ENCODE results near the gene TOP3B. TPM values are rescaled to one million over a fixed set of nuclear protein-coding genes. Genes with fewer than 3 reads are reported as not detected.
"Not testable (repeated sequence)": the region's sequence is repeated elsewhere in the genome, so short reads cannot be mapped to it uniquely, and the experiment has no call there.

The TOP3B gene
- total and polyA plus RNA-seq, 5 donors from 2014 or later = 13.1 to 56.7 (median 15.3) TPM

GRCh38 chr22:21918466-21919185 lies 64.0 kb downstream of the TOP3B start:
- Mint-ChIP-seq H3K4me1 (no peaks in the 10 kb centered on the region), H3K36me3 (no peaks in the 10 kb centered on the region), H3K9me3 (no peaks in the 10 kb centered on the region), H3K27ac (no peak overlapping the region), H3K27me3 (no peaks in the 10 kb centered on the region), H3K4me3 (no peak overlapping the region)
- DNase-seq (no peak), ATAC-seq (ENCODE audit: low read depth in 2 of 2) (no peak)
- Histone ChIP-seq H3K36me3 (ENCODE audit: control insufficient read depth, insufficient read depth, low read length) (no peaks in the 10 kb centered on the region), H3K9me3 (ENCODE audit: control insufficient read depth in 2 of 2, low read length in 2 of 2) (no peaks in the 10 kb centered on the region), H3K27me3 (ENCODE audit: control insufficient read depth, insufficient read depth, low read length) (no peaks in the 10 kb centered on the region), H3K4me3 (ENCODE audit: low read depth, low read length) (no peak overlapping the region), H3K27ac (ENCODE audit: insufficient read depth, low read length, poor library complexity, severe bottlenecking) (no peak overlapping the region), H3K4me1 (ENCODE audit: control insufficient read depth, insufficient read depth, low read length, poor library complexity, severe bottlenecking) (no peaks in the 10 kb centered on the region)

- no peaks in the 10 kb centered on the region for H3K36me3 ChIP-seq (ENCODE audit: control insufficient read depth, insufficient read depth, low read length)
- H3K9me3 Mint-ChIP-seq = no peaks in the 10 kb centered on the region
- H3K27me3 Mint-ChIP-seq = no peaks in the 10 kb centered on the region
- no peak overlapping the region for H3K4me3 ChIP-seq (ENCODE audit: low read depth, low read length)
- no peak for ATAC-seq (ENCODE audit: low read depth in 2 of 2)
- no peaks in the 10 kb centered on the region for H3K4me1 Mint-ChIP-seq
- H3K4me1 ChIP-seq (ENCODE audit: control insufficient read depth, insufficient read depth, low read length, poor library complexity, severe bottlenecking) = no peaks in the 10 kb centered on the region
- DNase-seq = no peak
- H3K27me3 ChIP-seq (ENCODE audit: control insufficient read depth, insufficient read depth, low read length) = no peaks in the 10 kb centered on the region
- no peaks in the 10 kb centered on the region for H3K36me3 Mint-ChIP-seq
- H3K27ac Mint-ChIP-seq = no peak overlapping the region
- no peak overlapping the region for H3K27ac ChIP-seq (ENCODE audit: insufficient read depth, low read length, poor library complexity, severe bottlenecking)
- H3K9me3 ChIP-seq (ENCODE audit: control insufficient read depth in 2 of 2, low read length in 2 of 2) = no peaks in the 10 kb centered on the region
- no peak overlapping the region for H3K4me3 Mint-ChIP-seq
Measured at GRCh38 chr22:21917959-21918261, 64.7 kb downstream of the TOP3B start.

- Histone ChIP-seq H3K4me1 (ENCODE audit: control insufficient read depth, insufficient read depth, low read length, poor library complexity, severe bottlenecking) (no peaks in the 10 kb centered on the region), H3K4me3 (ENCODE audit: low read depth, low read length) (no peak overlapping the region), H3K9me3 (ENCODE audit: control insufficient read depth in 2 of 2, low read length in 2 of 2) (no peaks in the 10 kb centered on the region), H3K27ac (ENCODE audit: insufficient read depth, low read length, poor library complexity, severe bottlenecking) (no peak overlapping the region), H3K36me3 (ENCODE audit: control insufficient read depth, insufficient read depth, low read length) (no peaks in the 10 kb centered on the region), H3K27me3 (ENCODE audit: control insufficient read depth, insufficient read depth, low read length) (no peaks in the 10 kb centered on the region)
- H3K27me3 Mint-ChIP-seq = no peaks in the 10 kb centered on the region
- no peak overlapping the region for H3K4me3 Mint-ChIP-seq
- no peaks in the 10 kb centered on the region for H3K4me1 Mint-ChIP-seq
- H3K27ac Mint-ChIP-seq = no peak overlapping the region
- H3K36me3 Mint-ChIP-seq = no peaks in the 10 kb centered on the region
- ATAC-seq (ENCODE audit: low read depth in 2 of 2) = no peak
- no peak for DNase-seq
- H3K9me3 Mint-ChIP-seq = no peaks in the 10 kb centered on the region
Measured at GRCh38 chr22:21917181-21917958, 65.2 kb downstream of the TOP3B start.

- no peak overlapping the region for H3K27ac ChIP-seq (ENCODE audit: insufficient read depth, low read length, poor library complexity, severe bottlenecking)
- no peaks in the 10 kb centered on the region for H3K27me3 ChIP-seq (ENCODE audit: control insufficient read depth, insufficient read depth, low read length)
- H3K4me1 Mint-ChIP-seq = no peaks in the 10 kb centered on the region
- H3K9me3 Mint-ChIP-seq = no peaks in the 10 kb centered on the region
- H3K27me3 Mint-ChIP-seq = no peaks in the 10 kb centered on the region
- DNase-seq (no peak), ATAC-seq (ENCODE audit: low read depth in 2 of 2) (no peak)
- H3K9me3 ChIP-seq (ENCODE audit: control insufficient read depth in 2 of 2, low read length in 2 of 2) = no peaks in the 10 kb centered on the region
- no peak overlapping the region for H3K27ac Mint-ChIP-seq
- H3K36me3 ChIP-seq (ENCODE audit: control insufficient read depth, insufficient read depth, low read length) = no peaks in the 10 kb centered on the region
- H3K4me3 Mint-ChIP-seq = no peak overlapping the region
- H3K36me3 Mint-ChIP-seq = no peaks in the 10 kb centered on the region
- no peak overlapping the region for H3K4me3 ChIP-seq (ENCODE audit: low read depth, low read length)
- H3K4me1 ChIP-seq (ENCODE audit: control insufficient read depth, insufficient read depth, low read length, poor library complexity, severe bottlenecking) = no peaks in the 10 kb centered on the region
Measured at GRCh38 chr22:21916309-21916918, 66.2 kb downstream of the TOP3B start.

GRCh38 chr22:21915624-21916308 lies 66.8 kb downstream of the TOP3B start:
- H3K4me3 ChIP-seq (ENCODE audit: low read depth, low read length) = no peak overlapping the region
- no peak overlapping the region for H3K27ac ChIP-seq (ENCODE audit: insufficient read depth, low read length, poor library complexity, severe bottlenecking)
- no peaks in the 10 kb centered on the region for H3K9me3 Mint-ChIP-seq
- H3K9me3 ChIP-seq (ENCODE audit: control insufficient read depth in 2 of 2, low read length in 2 of 2) = no peaks in the 10 kb centered on the region
- H3K4me1 Mint-ChIP-seq = no peaks in the 10 kb centered on the region
- H3K36me3 ChIP-seq (ENCODE audit: control insufficient read depth, insufficient read depth, low read length) = no peaks in the 10 kb centered on the region
- no peak overlapping the region for H3K4me3 Mint-ChIP-seq
- H3K27ac Mint-ChIP-seq = peak overlapping the region in 1 of 3 donors; percentile 27
- no peaks in the 10 kb centered on the region for H3K27me3 Mint-ChIP-seq
- no peaks in the 10 kb centered on the region for H3K4me1 ChIP-seq (ENCODE audit: control insufficient read depth, insufficient read depth, low read length, poor library complexity, severe bottlenecking)
- no peak for DNase-seq
- no peaks in the 10 kb centered on the region for H3K36me3 Mint-ChIP-seq
- H3K27me3 ChIP-seq (ENCODE audit: control insufficient read depth, insufficient read depth, low read length) = no peaks in the 10 kb centered on the region
- no peak for ATAC-seq (ENCODE audit: low read depth in 2 of 2)

- not testable (repeated sequence) for H3K4me1 ChIP-seq (ENCODE audit: control insufficient read depth, insufficient read depth, low read length, poor library complexity, severe bottlenecking); H3K9me3 Mint-ChIP-seq; H3K4me3 ChIP-seq (ENCODE audit: low read depth, low read length); H3K4me3 Mint-ChIP-seq; H3K27ac ChIP-seq (ENCODE audit: insufficient read depth, low read length, poor library complexity, severe bottlenecking); H3K27me3 Mint-ChIP-seq; H3K36me3 Mint-ChIP-seq; DNase-seq; H3K4me1 Mint-ChIP-seq; ATAC-seq (ENCODE audit: low read depth in 2 of 2); H3K36me3 ChIP-seq (ENCODE audit: control insufficient read depth, insufficient read depth, low read length); H3K9me3 ChIP-seq (ENCODE audit: control insufficient read depth in 2 of 2, low read length in 2 of 2); H3K27me3 ChIP-seq (ENCODE audit: control insufficient read depth, insufficient read depth, low read length)
- H3K27ac Mint-ChIP-seq = peak overlapping the region in 1 of 3 donors; percentile 56
Measured at GRCh38 chr22:21914033-21914642, 68.4 kb downstream of the TOP3B start.

- H3K27me3 ChIP-seq (ENCODE audit: control insufficient read depth, insufficient read depth, low read length); H3K4me1 Mint-ChIP-seq; H3K36me3 ChIP-seq (ENCODE audit: control insufficient read depth, insufficient read depth, low read length); H3K27me3 Mint-ChIP-seq; DNase-seq; ATAC-seq (ENCODE audit: low read depth in 2 of 2); H3K4me1 ChIP-seq (ENCODE audit: control insufficient read depth, insufficient read depth, low read length, poor library complexity, severe bottlenecking); H3K9me3 ChIP-seq (ENCODE audit: control insufficient read depth in 2 of 2, low read length in 2 of 2); H3K9me3 Mint-ChIP-seq; H3K27ac ChIP-seq (ENCODE audit: insufficient read depth, low read length, poor library complexity, severe bottlenecking); H3K27ac Mint-ChIP-seq; H3K4me3 ChIP-seq (ENCODE audit: low read depth, low read length); H3K4me3 Mint-ChIP-seq; H3K36me3 Mint-ChIP-seq: not testable (repeated sequence)
Measured at GRCh38 chr22:21910367-21910766, 72.2 kb downstream of the TOP3B start.
